HG03066 (cell line): ENCODE measurements around the gene VPS26B.
"Not testable (repeated sequence)": the region's sequence is repeated elsewhere in the genome, so short reads cannot be mapped to it uniquely, and the experiment has no call there.

ENCODE experiments used
- ATAC-seq: cut with Tn5 transposase; IDR thresholded peaks from one replicate; pipeline ENCODE4 v1.9.1; 2021; ENCODE audit warnings: low read depth; ENCODE audit not compliant: unreplicated experiment

Gene VPS26B

GRCh38 chr11:134254433-134255183 is 30.1 kb downstream of the VPS26B start:
- no peak for ATAC-seq

- ATAC-seq: not testable (repeated sequence)
Measured at GRCh38 chr11:134255184-134255561, 30.7 kb downstream of the VPS26B start.

GRCh38 chr11:134257101-134257500 is 32.6 kb downstream of the VPS26B start:
- no peak for ATAC-seq

GRCh38 chr11:134258577-134258976 is 34.1 kb downstream of the VPS26B start:
- ATAC-seq: no peak

- no peak for ATAC-seq
Measured at GRCh38 chr11:134260503-134260902, 36.0 kb downstream of the VPS26B start.

- no peak for ATAC-seq
Measured at GRCh38 chr11:134260983-134261382, 36.5 kb downstream of the VPS26B start.

- ATAC-seq: no peak
Measured at GRCh38 chr11:134261626-134262488, 37.4 kb downstream of the VPS26B start.

- no peak for ATAC-seq
Measured at GRCh38 chr11:134264966-134265764, 40.7 kb downstream of the VPS26B start.

- ATAC-seq: no peak
Measured at GRCh38 chr11:134266440-134266839, 42.0 kb downstream of the VPS26B start.

GRCh38 chr11:134266841-134267251 is 42.4 kb downstream of the VPS26B start:
- no peak for ATAC-seq

GRCh38 chr11:134267461-134267860 is 43.0 kb downstream of the VPS26B start:
- ATAC-seq: no peak

- ATAC-seq: no peak
Measured at GRCh38 chr11:134267966-134268365, 43.5 kb downstream of the VPS26B start.

GRCh38 chr11:134270250-134270714 is 45.8 kb downstream of the VPS26B start:
- ATAC-seq: no peak

- ATAC-seq: no peak
Measured at GRCh38 chr11:134271978-134272377, 47.5 kb downstream of the VPS26B start.

- ATAC-seq: no peak
Measured at GRCh38 chr11:134272381-134273316, 48.2 kb downstream of the VPS26B start.

- ATAC-seq: no peak
Measured at GRCh38 chr11:134273317-134273712, 48.8 kb downstream of the VPS26B start.

- no peak for ATAC-seq
Measured at GRCh38 chr11:134275188-134275533, 50.7 kb downstream of the VPS26B start.

- peak; percentile 68 for ATAC-seq
Measured at GRCh38 chr11:134275534-134276395, 51.3 kb downstream of the VPS26B start, which contains the start of gene GLB1L3. TSS of gene GLB1L3 (plus strand) at chr11:134276379. CDS start at chr11:134276741, 362 bp downstream.
